Fibroblast of skin of scalp (primary cell): ENCODE results near the gene FAR1.
"Not testable (repeated sequence)": the region's sequence is repeated elsewhere in the genome, so short reads cannot be mapped to it uniquely, and the experiment has no call there.

Experiments used
- DNase-seq: peaks from one replicate; pipeline ENCODE4 v3.0.0-alpha.2; 2013

The FAR1 gene

DNA sequence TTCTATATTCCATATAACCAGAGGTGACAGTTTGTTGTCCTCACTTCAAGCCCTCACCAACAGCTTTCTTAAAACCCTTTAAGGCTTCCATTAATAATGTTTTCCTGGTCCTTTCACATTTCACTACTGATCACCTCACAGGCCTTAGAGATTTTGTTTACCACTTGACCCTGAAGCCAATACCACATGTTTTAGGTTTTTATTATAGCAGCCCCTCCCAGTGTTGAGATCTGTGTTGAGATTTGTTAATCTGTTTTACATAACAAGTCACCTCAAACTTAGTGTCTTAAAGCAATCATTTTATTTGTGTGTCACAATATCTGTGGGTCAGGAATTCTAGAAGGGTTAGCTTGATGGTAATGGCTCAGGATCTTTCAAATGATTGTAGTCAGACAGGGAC is 49.9 kb downstream of the FAR1 start:
- no peak for DNase-seq

DNA sequence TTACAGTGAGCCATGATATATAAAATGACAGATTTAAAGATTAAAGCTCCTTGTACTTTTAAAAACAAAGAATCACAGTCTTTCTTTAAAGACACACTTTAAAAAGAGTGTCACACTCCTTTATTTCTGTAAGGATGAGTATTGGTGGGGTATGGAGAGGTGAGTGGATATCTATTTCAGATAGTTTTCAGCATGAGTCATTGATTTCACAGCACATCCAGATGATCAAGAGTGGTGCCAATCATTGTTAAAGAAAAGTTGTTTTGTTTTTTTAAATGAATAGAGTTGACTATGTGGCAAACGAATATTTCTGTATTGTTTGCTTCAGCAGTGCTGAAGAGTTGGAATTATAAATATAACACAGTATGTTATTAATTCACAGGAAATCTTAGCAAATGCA is 52.5 kb downstream of the FAR1 start:
- DNase-seq = no peak

DNA sequence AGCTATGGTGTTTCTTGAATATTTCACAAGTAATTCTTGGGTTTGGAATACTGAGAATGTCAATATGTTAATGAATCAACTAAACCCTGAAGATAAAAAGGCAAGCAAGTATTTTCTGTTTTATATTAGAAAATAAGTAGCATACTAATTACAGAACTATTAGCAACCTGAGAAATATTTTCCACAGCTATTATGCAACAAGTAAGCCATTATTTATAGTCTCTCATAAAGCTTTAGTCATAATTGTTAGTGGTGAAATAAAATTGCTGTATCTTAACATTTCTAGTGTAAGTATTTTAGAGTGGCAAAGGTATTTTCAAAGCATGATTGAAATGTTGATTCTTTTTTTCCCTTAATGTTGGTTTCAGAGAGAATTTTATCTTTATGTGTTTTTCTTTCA is 53.3 kb downstream of the FAR1 start:
- DNase-seq = no peak

DNA sequence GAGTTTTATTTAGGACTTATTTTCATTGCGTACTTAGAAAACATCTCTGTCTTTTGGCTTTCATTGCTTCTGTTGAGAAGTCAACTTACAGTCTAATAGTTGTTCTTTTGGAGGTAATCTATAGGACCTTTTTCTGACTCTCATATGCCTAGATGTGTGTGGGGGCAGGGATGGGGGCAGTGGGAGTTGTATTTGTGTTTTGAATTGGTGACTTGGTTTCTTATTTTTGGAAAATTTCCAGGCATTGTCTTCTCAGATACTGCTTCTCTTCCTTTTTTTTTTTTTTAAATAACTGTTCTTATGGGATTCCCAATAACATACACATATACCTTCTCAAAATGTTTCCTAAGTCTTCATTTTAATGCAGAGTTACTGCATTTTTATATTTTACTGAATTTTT is 58.0 kb downstream of the FAR1 start:
- DNase-seq = no peak

DNA sequence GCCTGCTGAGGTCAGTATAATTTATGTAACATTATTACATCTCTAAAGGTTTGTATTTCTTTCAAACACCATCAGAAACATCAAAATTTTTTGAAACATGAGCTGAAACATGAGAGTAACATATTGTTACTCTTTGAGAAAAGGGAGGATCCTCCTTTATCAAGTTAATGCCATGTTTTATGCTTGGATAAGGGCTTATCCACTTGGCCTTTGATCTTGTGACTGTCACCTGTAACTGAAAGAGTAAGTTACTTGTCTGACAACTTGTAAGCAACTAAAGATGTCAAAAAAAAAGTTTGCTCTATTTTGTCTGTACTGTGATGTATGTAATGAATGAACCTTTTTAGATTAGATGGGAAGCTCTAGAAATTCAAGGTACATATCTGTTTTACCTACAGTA is 59.6 kb downstream of the FAR1 start:
- DNase-seq = no peak

DNA sequence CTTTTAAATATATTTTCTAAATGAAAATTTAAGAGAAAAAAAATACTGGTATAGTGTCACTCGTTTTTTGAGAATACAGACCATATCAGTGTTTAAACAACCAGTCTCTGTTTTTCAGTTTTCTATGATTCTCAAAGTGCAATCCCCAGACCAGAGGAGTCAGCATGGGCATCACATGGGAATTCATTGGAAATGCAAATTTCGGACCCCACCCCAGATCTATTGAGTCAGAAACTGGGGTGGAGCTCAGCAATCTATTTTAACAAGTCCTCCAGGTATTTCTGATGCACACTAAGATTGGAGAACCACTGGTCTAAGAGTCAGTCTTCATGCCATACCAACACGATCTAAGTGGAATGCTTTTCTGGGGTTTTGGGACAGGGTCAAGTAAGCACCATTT is 66.1 kb downstream of the FAR1 start:
- no peak for DNase-seq

DNA sequence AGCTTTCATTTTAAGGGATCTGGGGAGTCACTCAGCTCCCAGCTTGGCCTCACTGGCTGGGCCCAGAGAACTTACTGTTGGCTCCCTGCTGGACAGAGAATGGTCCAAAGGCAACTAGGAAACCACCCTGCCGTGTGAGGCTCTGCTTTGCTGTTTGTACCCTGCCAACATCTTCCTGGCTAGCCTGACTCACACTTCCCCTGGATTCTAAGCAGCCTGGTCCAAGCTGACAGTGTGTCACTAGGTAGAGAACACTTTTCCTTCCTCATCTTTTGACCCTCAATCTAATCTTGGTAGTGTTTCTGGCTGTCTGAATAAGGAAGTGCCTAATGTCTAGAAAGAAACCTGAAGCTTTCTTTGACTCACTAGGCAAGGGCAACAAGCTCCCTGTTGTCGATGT is 76.7 kb downstream of the FAR1 start:
- DNase-seq = no peak

DNA sequence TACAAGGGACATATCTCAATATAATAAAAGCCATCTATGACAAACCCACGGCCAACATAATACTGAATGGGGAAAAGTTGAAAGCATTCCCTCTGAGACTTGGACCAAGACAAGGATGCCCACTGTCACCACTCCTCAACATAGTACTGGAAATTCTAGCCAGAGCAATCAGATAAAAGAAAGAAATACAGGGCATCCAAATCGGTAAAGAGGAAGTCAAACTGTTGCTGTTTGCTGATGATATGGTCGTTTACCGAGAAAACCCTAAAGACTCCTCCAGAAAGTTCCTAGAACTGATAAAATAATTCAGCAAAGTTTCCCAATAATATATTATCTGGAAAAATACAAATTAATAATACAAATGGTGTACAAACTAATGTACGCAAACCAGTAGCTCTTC is 84.8 kb downstream of the FAR1 start:
- not testable (repeated sequence) for DNase-seq

DNA sequence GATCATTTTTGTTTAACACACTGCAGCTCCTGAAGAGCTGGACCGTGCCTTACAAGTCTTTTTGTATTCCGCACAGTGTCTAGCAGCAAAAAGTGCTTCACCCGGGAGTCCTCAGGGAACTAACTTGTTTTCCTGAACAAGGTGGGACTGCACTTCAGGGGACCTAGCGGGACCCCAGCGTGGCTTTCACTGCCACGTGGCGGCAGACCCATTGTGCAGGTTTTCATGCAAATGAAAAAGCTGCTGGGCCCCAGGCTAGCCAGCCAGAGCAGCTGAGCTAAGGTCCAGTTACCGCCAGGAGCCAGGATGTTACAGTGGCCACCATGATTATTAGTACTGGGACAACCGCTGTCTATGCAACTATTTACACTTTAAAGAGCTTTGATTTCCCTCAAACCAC is 90.6 kb downstream of the FAR1 start:
- no peak for DNase-seq

DNA sequence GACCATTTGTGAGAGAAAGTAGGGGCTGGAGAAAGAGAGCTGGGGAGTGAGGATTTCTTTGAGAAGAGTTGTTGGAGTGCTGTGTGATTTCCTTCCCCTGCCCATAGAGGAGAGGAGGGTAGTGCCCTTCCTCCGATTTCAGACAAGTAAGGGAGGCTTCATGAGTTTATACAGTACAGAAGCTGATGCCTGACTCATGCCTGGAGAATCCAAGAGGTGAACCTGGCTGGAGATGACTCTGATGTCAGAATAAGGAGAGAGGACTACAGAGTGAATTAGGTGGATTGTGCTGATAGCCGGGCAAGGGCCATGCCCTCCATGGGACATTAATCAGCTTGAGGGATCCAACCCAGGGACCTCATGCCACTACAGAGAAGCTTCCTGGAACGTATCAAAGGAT is 91.6 kb downstream of the FAR1 start:
- DNase-seq = no peak

DNA sequence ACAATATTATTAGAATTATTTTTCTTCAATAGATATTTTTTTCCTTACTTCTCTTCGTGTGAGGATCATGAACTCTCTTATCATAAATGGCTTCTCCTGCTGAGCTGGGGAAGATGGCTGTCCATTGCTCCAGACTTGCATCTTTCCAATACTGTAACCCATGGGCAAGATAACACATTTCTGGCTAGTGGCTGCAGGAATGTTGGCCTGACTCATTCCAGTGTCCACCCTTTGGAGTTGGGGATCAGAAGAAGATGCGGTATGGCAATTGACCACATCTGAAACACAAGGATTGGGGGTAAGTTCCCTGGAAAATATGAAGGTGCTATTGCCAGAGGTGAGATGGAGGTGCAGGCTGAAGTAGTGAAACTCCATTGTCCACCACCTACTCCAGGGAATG is 92.8 kb downstream of the FAR1 start:
- peak; percentile 48 for DNase-seq

DNA sequence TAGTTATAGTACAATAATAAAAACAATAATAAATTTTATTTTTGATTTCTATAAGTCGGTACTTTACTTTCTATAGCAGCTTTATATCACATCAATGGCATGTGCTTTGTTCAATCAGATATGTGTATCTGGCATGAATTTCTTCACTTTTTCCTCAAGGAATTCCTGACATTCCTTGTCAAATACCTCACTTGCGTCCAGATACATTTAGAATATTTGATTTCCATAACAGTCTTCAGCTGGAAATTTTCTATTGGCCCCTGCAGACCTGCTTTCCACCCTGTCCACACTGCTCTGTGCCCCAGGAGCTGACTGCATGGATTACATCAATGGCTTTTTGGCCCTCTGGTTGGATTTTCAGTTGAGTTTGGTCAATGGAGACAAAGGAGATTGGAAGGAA is 93.2 kb downstream of the FAR1 start:
- DNase-seq = peak; percentile 50

DNA sequence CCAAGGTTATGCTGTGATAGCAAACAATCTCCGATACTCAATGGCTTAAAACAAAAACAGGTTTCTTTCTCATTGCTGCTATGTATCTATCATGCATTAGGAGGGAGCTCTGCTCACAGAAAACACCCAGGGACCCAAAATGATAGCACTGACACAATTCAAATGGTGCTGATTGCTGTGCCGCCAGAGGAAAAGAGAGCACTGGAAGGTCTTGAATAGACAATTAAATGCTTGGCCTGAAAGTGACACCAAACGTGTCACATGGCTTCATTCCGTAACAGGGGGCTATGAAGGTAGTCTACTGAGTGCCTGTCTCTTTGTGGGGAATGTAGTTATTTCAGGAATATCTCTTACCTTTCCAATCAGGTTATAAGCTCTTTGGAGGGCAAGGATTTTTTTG is 94.2 kb downstream of the FAR1 start:
- DNase-seq = no peak

DNA sequence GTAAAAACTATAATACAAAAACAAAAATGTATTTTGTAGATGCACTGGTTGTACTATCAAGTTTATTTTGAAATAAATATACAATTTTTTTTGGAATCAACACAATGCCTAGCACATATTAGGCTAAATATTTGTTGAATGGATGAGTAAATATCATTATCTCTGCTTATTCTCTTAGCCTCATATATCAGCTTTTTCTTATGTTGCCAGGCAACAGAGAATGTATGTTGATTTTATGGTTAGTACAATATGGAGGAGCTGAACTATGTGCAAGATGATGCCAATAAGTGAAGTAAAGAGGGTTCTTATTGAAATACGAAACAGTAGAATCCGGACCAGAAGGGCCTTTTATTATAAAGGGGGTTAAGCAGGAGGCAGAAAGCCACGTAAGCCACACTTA is 94.9 kb downstream of the FAR1 start:
- DNase-seq = no peak

DNA sequence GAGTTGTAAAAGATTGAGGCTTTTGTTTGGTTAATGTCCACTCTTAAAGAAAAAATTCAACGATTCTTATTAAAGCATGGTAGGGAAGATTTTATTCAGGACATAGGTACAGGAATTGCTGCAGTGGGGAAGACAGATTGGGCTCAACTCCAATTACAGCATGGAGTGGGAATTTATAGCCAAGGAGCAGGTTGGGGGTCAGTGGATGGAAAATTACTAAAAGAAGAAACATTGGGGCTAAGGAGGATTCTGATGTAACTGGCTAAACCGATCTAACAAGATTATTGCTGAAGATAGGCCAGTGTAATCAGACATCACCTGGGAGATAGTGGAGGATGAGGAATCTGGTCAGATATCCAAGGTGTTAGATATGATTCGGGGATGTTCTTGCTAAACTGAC is 97.4 kb downstream of the FAR1 start:
- no peak for DNase-seq

DNA sequence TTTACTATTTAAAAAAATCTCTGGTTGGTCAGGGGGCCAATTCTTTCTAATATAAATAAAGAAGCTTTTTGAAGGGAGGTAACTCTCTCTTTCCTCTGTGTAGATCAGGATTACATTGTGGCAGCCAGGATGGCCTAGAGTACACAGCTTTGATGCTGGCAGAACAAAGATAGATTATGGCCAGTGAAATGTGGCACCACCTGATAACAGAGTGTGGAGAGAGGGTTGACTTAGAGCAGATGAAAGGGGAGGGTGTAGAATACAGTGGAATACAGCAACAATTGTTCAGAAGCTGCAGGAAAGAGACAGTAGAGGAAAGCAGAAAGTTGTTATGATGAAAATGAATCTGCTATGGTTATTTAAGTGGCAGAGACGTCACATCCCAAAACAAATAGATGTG is 99.0 kb downstream of the FAR1 start:
- DNase-seq = no peak

DNA sequence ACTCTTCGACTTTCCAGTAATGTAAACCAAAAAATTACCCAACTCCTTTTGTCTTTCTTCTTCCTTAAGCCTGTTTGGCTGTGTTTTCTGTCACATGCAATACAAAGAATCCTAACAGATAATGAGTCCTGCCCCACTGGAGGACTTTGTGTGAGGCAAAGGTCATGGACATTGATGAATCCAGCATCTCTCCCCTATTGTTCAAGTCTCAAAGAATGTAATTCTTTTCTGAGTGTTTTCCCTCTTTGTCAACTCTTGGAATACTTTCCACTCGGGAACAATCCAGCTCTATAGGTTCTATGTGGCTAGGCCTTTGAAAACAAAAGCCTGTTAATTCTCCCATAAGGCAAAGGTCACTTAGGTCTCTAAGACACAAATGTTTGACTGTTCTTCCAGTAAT is 100.7 kb downstream of the FAR1 start:
- DNase-seq = no peak

DNA sequence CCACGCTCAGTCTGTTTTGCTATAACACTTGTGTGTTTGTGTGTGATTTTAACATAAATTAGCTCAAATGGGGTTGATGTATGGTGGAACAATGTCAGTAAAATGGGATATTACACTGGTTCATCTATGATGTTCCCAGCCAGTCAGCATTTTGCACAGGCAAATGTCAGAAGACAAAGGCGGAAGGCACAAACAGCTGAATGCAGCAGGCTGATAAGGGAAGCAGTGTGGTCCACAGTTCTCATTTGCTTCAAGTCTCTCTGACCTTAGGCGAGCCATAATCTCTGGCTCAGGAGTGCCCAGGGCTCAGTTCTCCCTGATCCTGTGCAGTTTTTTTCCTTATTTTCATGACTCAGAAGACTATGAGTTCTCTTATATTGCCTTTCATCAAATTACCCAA is 102.7 kb downstream of the FAR1 start:
- DNase-seq = no peak

DNA sequence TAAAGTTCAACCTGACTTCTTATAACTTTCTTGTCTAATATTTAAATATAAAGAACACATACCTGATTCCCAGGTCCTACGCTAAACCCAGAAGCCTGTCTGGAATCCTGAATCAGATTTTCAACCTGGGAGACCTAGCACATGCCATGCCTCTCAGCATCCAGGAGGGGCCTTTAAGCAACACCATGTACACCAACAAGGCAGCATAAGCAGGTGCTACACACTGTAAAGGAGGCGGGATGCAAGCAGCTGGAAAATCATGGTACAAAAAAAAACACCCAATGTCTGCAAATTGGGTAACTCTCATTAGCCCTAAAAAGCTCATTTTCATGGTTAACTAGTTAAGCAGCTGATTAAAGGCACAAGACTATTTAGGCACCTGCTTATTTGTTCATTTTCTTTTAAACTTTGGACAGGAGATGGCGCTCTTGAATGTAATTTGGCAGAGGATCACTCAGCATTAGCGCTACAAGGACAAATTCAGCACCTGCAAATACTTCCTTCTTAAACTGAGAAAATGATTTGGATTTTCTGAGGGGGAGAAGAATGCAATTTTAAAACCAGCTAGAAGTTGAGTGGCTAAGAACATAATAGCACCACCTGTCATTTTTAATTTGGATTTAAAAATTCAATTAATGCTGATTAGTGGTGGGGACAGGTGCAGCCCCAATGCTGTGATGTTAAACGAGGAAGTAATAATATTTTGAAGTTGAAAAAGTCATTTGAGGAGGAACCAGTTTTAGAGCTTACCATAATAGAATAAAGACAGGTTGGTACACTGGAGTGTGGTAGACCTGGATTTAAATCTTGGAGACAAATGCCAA is 104.0 kb downstream of the FAR1 start:
- peak; percentile 44 for DNase-seq

DNA sequence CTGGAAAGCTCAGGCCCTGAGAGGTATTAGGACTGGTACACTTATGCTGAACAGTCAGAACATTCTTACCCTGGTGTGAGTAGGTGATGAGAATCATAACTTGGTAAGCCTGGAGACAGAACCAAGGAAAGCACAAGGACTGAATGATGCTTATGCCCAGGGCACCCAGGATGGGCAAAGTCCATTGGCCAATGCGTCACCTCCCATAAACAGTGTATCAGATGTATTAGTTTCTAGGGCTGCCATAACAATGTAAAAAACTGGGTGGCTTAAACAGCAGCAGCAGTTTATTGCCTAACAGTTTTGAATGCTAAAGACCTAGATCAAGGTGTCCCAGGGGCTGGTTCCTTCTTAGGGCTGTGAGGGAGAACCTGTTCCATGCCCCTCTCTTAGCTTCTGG is 107.0 kb downstream of the FAR1 start:
- no peak for DNase-seq

DNA sequence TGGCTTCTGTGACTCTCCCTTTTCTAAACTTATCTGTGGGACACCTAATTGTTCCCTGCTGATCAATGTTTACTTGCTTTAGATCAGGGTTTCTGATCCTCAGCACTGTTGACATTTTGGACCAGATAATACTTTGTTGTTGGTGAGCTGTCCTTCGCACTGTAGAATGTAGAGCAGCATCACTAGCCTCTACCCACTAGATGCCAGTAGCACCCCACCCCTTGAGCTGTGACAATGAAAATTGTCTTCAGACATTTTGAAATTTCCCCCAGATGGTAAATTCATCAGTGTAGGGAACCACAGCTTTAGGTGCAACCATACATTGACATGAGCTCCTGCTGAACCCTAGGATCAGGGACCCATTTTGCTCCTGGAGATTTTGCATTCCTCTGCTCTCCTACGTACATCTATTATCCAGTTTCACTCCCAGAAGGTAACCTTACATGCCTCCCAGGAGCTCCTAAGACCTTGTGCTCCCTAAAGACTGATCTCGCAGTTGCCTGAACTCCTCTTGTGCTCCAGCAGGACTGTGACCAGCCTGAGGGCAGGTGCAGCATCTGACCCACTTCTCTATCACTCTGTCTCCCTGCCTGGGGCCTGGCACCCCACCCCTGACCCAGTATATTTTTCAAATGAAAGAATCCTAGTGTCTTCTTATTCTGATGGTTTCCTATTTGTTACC is 107.8 kb downstream of the FAR1 start:
- no peak for DNase-seq

DNA sequence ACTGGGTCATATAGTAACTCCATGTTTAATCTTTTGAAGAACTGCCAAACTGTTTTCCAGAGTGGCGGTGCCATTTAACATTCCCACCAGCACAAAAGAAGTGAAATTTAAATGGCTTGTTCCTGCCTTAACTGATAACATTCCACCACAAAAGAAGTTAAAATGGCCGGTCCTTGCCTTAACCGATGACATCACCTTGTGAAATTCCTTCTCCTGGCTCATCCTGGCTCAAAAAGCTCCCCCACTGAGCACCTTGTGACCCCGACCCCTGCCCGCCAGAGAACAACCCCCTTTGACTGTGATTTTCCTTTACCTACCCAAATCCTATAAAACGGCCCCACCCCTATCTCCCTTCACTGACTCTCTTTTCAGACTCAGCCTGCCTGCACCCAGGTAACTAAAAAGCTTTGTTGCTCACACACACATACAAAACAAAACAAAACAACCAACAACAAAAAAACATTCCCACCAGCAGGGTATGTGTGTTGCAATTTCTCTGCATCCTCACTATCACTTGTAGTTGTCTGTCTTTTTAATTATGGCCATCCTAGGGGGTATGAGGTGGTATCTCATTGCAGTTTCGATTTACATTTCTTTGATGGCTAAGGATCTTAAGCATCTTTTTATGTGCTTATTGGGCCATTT is 109.0 kb downstream of the FAR1 start:
- DNase-seq = no peak

DNA sequence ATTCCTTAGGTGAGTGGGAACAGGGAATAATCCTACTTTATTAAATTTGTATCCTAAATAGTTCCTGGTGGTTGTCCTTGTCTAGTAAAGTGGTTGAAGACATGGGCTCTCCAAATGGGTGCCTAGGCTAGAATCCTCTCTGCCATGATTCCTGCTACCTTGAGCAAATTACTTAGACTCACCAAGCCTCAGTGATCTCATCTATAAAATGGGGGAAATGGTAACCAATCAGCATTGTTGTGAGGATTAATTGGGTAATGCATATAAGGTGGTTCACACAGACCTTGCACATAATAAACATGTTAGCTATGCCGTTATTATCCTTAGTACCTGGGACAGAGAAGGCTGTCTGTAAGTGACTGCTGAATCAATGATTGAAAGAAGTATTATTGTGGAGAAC is 109.9 kb downstream of the FAR1 start:
- DNase-seq = no peak

DNA sequence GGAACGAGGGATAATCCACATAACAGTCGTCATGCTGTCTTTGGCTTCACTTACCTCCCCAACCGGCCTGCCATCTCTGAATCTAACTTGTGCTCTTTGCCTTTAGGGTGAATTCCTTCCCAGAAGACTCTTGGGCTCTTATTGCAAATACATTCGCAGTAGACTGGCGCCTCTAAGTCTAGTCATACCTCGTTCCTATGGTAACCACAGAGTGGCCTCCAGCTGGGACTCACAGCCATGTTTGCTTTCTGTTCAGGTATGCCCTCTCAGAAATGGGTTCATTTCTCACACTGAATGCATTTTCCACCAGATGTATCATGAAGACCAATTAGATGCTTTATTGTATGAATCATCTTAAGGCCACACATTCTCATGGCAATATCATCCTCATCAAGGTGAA is 112.7 kb downstream of the FAR1 start:
- DNase-seq = no peak
